GM10248 (cell line): ENCODE results near the gene KLHL17.

ENCODE experiments used
- CTCF ChIA-PET: fragments of 300-600 bp; sonication (Branson Sonifier 250); formaldehyde crosslinking; extraction: SDS; loops from one replicate; lab custom pipeline; 2021; ENCODE audit warnings: antibody characterized with exemption; lab: Yijun Ruan, JAX
- POLR2A ChIA-PET: fragments of 350-650 bp; sonication (Branson Sonifier 250); formaldehyde crosslinking; extraction: SDS; loops from one replicate; lab custom pipeline; 2020; ENCODE audit warnings: antibody characterized with exemption; lab: Yijun Ruan, JAX
- DNase-seq: peaks from one replicate; pipeline ENCODE4 v3.0.0; 2012; ENCODE audit errors: extremely low spot score
- TF ChIP-seq, protein P1 (sequence below): IDR thresholded peaks from 2 replicates; pipeline ENCODE4 v1.5.1; 2012; ENCODE audit warnings: mild to moderate bottlenecking, low read depth; ENCODE audit errors: extremely low read depth, missing control alignments, control extremely low read depth

KLHL17 gene

DNA sequence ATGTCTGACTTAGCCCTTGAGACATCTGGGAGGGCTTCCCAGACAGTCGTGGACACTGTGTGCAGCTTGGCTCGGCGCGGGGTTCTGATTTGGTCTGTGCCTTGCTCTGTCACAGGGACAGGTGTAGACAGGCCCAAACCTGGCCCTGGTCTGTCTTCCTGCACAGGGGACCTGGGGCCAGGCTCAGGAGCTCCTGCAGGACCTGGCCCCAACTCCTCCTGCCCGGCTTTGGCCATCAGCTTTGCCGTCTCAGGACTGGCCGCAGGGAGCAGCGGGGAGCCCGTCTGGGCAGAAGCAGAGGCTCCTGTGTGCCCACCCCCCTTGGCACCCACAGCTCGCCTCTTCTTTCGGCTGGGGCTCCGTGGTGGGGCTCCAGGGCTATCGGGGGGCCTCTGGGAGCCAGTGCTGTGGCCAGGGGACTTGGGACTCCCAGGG is 19.8 kb downstream of the KLHL17 start:
- CTCF ChIA-PET, result interaction anchor here (0.7 to 5.8 kb wide), 7 partner anchors 10 to 83 kb away, joined by 3 to 53 read pairs (median 5); partner anchors contain the start of genes AGRN and HES4
- POLR2A ChIA-PET, result no interaction called here
- TF ChIP-seq, protein P1, sequence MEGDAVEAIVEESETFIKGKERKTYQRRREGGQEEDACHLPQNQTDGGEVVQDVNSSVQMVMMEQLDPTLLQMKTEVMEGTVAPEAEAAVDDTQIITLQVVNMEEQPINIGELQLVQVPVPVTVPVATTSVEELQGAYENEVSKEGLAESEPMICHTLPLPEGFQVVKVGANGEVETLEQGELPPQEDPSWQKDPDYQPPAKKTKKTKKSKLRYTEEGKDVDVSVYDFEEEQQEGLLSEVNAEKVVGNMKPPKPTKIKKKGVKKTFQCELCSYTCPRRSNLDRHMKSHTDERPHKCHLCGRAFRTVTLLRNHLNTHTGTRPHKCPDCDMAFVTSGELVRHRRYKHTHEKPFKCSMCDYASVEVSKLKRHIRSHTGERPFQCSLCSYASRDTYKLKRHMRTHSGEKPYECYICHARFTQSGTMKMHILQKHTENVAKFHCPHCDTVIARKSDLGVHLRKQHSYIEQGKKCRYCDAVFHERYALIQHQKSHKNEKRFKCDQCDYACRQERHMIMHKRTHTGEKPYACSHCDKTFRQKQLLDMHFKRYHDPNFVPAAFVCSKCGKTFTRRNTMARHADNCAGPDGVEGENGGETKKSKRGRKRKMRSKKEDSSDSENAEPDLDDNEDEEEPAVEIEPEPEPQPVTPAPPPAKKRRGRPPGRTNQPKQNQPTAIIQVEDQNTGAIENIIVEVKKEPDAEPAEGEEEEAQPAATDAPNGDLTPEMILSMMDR, result no peak
- DNase-seq, result no peak

DNA sequence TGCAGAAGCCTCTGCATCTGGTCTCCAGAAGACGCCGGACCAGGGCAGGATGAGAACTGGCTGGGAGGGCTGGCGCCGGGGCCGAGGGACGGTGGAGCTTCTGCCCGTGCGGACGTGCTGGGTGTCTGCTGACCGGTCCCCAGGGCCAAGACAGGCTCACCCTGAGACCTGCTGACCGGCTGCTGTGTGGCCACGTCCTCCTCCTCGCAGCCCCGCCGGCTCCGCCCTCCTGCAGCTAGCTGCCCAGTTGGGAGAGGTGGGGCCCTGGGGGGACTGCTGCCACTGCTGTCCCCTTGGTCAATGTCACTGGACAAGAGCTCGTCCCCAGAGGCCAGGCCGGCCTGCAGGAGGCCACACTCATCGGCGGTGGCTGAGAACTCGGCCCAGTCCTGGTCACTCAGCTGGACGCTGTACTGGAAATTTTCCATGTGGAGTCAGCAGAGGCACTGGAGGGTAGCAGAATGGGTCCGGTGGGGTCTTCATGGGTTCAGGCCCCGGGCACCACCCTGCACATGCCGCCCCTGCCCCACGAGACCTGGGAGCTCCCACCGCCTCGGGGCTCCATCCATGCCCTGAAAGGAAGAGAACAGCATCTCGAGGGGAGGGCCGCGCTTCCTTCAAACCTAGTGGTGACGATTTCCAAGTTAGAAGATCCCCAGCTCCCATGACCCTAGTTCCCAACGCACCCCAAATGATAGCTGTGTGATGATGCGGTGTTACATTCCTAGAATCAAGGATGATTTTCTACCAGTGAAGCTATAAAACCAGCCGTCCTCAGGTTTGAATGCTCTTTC is 20.4 kb downstream of the KLHL17 start:
- DNase-seq, result no peak
- ChIA-PET CTCF (interaction anchor here (0.6 to 5.8 kb wide), 15 partner anchors 9 to 310 kb away, joined by 3 to 53 read pairs (median 4); partner anchors contain the start of genes AGRN, HES4 and ISG15), POLR2A (no interaction called here)
- TF ChIP-seq, protein P1, result no peak

DNA sequence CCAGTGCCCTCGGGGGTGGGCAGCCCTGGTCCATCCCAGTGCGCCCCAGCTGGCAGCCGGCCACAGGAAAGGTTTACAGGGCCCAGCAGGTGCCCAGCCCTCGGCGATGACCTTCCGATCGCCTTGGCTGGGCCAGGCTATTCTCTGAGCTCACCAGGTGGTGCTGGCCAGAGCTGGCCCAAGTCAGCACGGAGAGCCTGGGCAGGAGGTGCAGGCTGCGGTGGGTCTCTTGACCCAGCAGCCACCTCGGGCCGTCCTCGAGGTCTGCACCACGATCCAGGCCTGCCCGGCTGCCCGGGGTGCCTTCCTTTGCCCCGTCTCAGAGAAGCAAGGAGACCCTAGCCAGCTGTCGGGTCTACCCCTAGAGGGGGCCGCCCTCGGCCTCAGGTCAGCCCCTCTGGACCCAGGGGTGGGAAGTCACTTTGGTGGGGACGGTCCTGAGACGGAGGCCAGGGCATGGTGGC is 21.1 kb downstream of the KLHL17 start:
- DNase-seq, result no peak
- ChIA-PET CTCF (interaction anchor here (0.6 to 5.8 kb wide), 14 partner anchors 8 to 309 kb away, joined by 3 to 53 read pairs (median 5); partner anchors contain the start of genes AGRN and ISG15), POLR2A (no interaction called here)
- TF ChIP-seq, protein P1, result no peak

DNA sequence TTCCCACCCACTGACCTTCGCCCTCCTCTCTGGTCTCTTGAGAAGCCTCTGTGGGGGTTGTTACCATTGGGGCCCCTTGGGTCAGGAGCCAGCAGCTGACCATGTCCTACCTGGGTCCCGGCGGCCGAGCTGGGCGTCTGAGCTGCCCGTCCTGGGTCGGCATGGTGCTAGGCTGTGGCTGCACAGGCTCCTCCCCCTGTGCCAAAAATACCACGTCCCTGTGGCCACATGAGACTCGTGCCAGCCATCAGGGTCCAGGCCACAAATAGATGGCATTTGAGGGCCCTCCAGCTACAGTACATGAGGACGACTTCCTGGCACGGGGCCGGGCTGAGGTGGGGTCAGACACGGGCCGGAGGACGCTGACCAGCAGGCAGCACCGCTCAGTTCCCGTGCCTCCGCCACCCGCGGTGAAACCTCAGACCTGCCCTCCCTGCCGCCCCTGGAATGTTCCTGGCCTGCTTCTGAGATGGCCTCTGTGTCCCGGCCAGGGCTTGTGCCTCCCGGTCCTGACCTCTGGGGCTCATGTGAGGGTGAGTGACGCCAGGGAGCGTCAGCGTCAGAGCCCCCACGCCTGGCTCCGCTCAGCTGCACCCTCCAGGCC is 21.7 kb downstream of the KLHL17 start, which contains the start of gene PERM1:
Gene PERM1 (minus strand): TSS at position 139 of the 604 bp plus-strand sequence. CDS start 1,064 bp downstream, outside the sequence.
- CTCF ChIA-PET, result interaction anchor here (1.0 to 5.8 kb wide), 17 partner anchors 10 to 309 kb away, joined by 3 to 54 read pairs (median 7); partner anchors contain the start of genes AGRN, ISG15 and PLEKHN1
- TF ChIP-seq, protein P1, result no peak
- POLR2A ChIA-PET, result no interaction called here
- no peak for DNase-seq

DNA sequence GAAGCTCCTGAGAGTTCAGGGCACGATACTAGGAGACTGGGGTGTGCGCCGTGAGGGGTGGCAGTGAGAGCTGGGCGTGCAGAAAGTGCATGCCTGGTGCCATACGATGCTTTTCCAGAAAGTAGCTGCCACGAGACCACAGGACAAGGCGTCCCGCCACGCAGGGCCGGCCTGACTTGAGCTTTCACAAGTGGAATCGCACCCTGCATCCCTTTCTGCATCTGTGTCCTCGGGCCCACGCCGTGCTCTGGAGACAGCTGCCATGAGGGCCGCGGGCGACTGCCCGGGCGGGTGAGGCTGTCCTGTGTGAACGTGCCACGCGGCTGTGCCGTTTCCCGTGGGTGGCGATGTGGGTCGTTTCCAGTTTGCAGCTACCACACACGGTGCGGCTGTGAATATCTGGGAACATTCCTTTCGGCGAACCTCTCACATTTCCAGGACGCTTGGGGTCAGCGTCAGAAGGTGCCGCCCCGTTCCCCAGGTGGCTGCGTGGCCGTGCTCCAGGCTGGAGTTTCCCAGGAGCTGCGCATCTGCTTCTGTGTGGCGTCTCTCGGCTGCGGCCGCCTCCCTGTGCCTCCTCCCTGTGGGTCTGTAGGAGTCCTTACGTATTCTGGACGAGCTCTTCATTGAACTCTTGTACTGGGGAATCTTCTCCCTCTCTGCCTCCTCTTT is 22.5 kb downstream of the KLHL17 start:
- TF ChIP-seq, protein P1, result no peak
- POLR2A ChIA-PET, result no interaction called here
- CTCF ChIA-PET, result interaction anchor here (1.1 to 5.8 kb wide), 17 partner anchors 9 to 268 kb away, joined by 3 to 54 read pairs (median 7); partner anchors contain the start of genes ISG15 and PLEKHN1
- DNase-seq, result no peak
